WI38 (cell line): ENCODE measurements around the gene ATG4D.
A peak's percentile ranks its signal among the peaks of the same experiment; 100 is the strongest.

Experiments used
- H3K4me3 ChIP-seq: 2 replicates; pipeline ENCODE4 v1.5.1; 2011; ENCODE audit warnings: low read depth, mild to moderate bottlenecking, control low read depth, low read length
- CTCF ChIP-seq: IDR thresholded peaks from 2 replicates; pipeline ENCODE4 v1.5.1; 2012; ENCODE audit warnings: low read depth, mild to moderate bottlenecking, control low read depth, low read length

ATG4D gene

GRCh38 chr19:10562609-10563008, 18.9 kb downstream of the ATG4D start:
- no peak for TF ChIP-seq CTCF

GRCh38 chr19:10565028-10565566, 21.4 kb downstream of the ATG4D start:
- H3K4me3 ChIP-seq = peak overlapping the region; percentile 92
- TF ChIP-seq CTCF = peak; percentile 8; the same call in 1 of the 2 replicates

More at GRCh38 chr19:10562609-10563008, 18.9 kb downstream of the ATG4D start:
- no peak overlapping the region for H3K4me3 ChIP-seq

- TF ChIP-seq CTCF = 0 out of 2 replicates have a peak, but pooled peaks have one; percentile 29
- peak within 1 kb of the TSS; percentile 92 for H3K4me3 ChIP-seq
Observed at GRCh38 chr19:10565567-10566407, 22.1 kb downstream of the ATG4D start, which contains the start of gene KRI1. KRI1 (minus strand) TSS chr19:10566010; CDS start chr19:10565999, 11 bp downstream.

- TF ChIP-seq CTCF = no peak
- peak overlapping the region; percentile 92 for H3K4me3 ChIP-seq
Observed at GRCh38 chr19:10566408-10566657, 22.6 kb downstream of the ATG4D start.

GRCh38 chr19:10566658-10567410, 23.1 kb downstream of the ATG4D start:
- H3K4me3 ChIP-seq = peak overlapping the region; percentile 92
- no peak for TF ChIP-seq CTCF

GRCh38 chr19:10567656-10568055, 24.0 kb downstream of the ATG4D start:
- peak overlapping the region; percentile 78 for H3K4me3 ChIP-seq
- no peak for TF ChIP-seq CTCF
